Pancreas (tissue), 10 donors: ENCODE results near the gene ACBD7. TPM values are rescaled to one million over a fixed set of nuclear protein-coding genes. Genes with fewer than 3 reads are reported as not detected.

Experiments
- ATAC-seq, 4 donors: fragments of 200-7000 bp; cut with Tn5 transposase; one replicate each; pipeline versions ENCODE4 v1.8.0 to v1.9.1; 2020; ENCODE audit warnings: mild to moderate bottlenecking in 4 of 4, moderate library complexity in 4 of 4
- DNase-seq, 6 donors: peaks; one replicate each; pipeline ENCODE4 v3.0.0-alpha.2; 2020
- FAIRE-seq: peaks from 2 replicates; lab custom pipeline; 2012; peaks lifted over from hg19 to GRCh38; lab: Jason Lieb, UNC
- H3K27ac ChIP-seq, 4 donors: fragments of 200-600 bp; sonication (generic); 1 replicate in 3 of 4; 2 replicates in 1 of 4; pipeline versions ENCODE4 v1.5.0 to v1.8.0; 2020
- H3K27me3 ChIP-seq, 4 donors: fragments of 200-600 bp; one replicate each; pipeline ENCODE4 v1.8.0; 2021
- H3K36me3 ChIP-seq, 3 donors: fragments of 200-600 bp; sonication (generic) in 1 of 3; one replicate each; pipeline versions ENCODE4 v1.5.0 to v1.8.0; 2020 to 2021
- H3K4me1 ChIP-seq, 3 donors: fragments of 200-600 bp; one replicate each; pipeline ENCODE4 v1.8.0; 2021
- H3K4me3 ChIP-seq, 4 donors: fragments of 200-600 bp; sonication (generic) in 2 of 4; one replicate each; pipeline versions ENCODE4 v1.5.0 to v1.8.0; 2020 to 2021
- H3K9me3 ChIP-seq, 4 donors: fragments of 200-600 bp; one replicate each; pipeline ENCODE4 v1.8.0; 2021
- CTCF ChIP-seq, 4 donors: fragments of 200-600 bp; sonication (generic) in 3 of 4; IDR thresholded peaks; one replicate each; pipeline versions ENCODE4 v1.5.0 to v1.8.0; 2021; ENCODE audit warnings: antibody characterized with exemption in 4 of 4
- WGBS, 2 donors: extraction: QIAGEN DNeasy Blood & Tissue Kit; methylation state at CpG; one replicate each; pipeline ENCODE4 v1.1.7; 2013; 5-methylcytosine and 5-hydroxymethylcytosine counted together
- intact Hi-C, 3 donors: fragments of 100-400 bp; cut with DNase I; formaldehyde crosslinking; loops; one replicate each; pipeline versions ENCODE4 v1.11.1 to v1.14.2; 2022
- polyA plus RNA-seq, 2 donors: library from polyadenylated mRNA; stranded (reverse); fragments of 200-250 nt; gene quantifications; one replicate each; pipeline ENCODE4 v1.2.3, GENCODE V29; 2013
- total RNA-seq, 6 donors: library from RNA; stranded (reverse); fragmentation: NEBNext Ultra II Directional in 4 of 6; extraction: Animal tissue kit (Norgen Biotek cat#: 25700) in 4 of 6; gene quantifications; one replicate each; pipeline versions ENCODE4 v1.2.1 to v1.2.4, GENCODE V29; 2021 to 2023
- donor health status: healthy with polysubstance abuse.
- donor health status: DM: no; HTN: no; CAD: no; lungs with moderate emphysema.
- donor health status: DM: no; HTN: no; CAD: no.
- donor health status: control.
- donor health status: control.
- donor health status: Bipolar disorder and iron deficiency.
- donor health status: DM: yes; HTN: yes; CAD: no.
- donor health status: DM: no; HTN: no; CAD: no.
- donor health status: DM: no; HTN: no; CAD: no.
- donor health status: DM: yes; HTN: yes; CAD: no.

ACBD7 gene
- total and polyA plus RNA-seq, 8 donors, result 0.07 to 0.59 (median 0.29) TPM; not detected in 3

GRCh38 chr10:15045380-15045779 is 43.2 kb downstream of the ACBD7 start:
- Histone ChIP-seq H3K9me3 (no peaks in the 10 kb centered on the region), H3K4me1 (no peaks in the 10 kb centered on the region), H3K27ac (no peak overlapping the region), H3K36me3 (no peaks in the 10 kb centered on the region), H3K27me3 (no peaks in the 10 kb centered on the region), H3K4me3 (no peak overlapping the region)
- WGBS, 2 donors, result 86 to 93% methylated on average over 1 of the region's 1 CpG
- FAIRE-seq (no peak), DNase-seq (no peak), ATAC-seq (no peak)
- no peak for TF ChIP-seq CTCF (IDR thresholded peaks at IDR 0.05)
- intact Hi-C loops, result no loop called here

GRCh38 chr10:15043674-15044073 is 44.9 kb downstream of the ACBD7 start, which contains the start of gene OLAH:
TSS of gene OLAH (plus strand) at chr10:15043943. CDS start at chr10:15047289, 3,346 bp downstream.
- 88 to 89% methylated on average over 1 of the region's 1 CpG for WGBS, 2 donors
- Histone ChIP-seq H3K9me3 (no peaks in the 10 kb centered on the region), H3K27me3 (no peaks in the 10 kb centered on the region), H3K4me3 (no peak within 1 kb of the TSS), H3K27ac (no peak within 1 kb of the TSS), H3K4me1 (no peaks in the 10 kb centered on the region), H3K36me3 (no peaks in the 10 kb centered on the region)
- DNase-seq (no peak), FAIRE-seq (no peak), ATAC-seq (no peak)
- intact Hi-C loops, result no loop called here
- TF ChIP-seq CTCF (IDR thresholded peaks at IDR 0.05), result no peak

GRCh38 chr10:15038416-15038815 is 50.2 kb downstream of the ACBD7 start:
- Histone ChIP-seq H3K27me3 (no peaks in the 10 kb centered on the region), H3K9me3 (no peaks in the 10 kb centered on the region), H3K4me1 (no peaks in the 10 kb centered on the region), H3K4me3 (no peak overlapping the region), H3K27ac (no peak overlapping the region), H3K36me3 (no peaks in the 10 kb centered on the region)
- WGBS, 2 donors, result 75 to 85% methylated on average over 10 of the region's 10 CpGs
- intact Hi-C loops, result no loop called here
- no peak for ATAC-seq
- no peak for FAIRE-seq
- TF ChIP-seq CTCF (IDR thresholded peaks at IDR 0.05), result no peak
- DNase-seq, result no peak

- TF ChIP-seq CTCF (IDR thresholded peaks at IDR 0.05), result no peak
- no peak overlapping the region for H3K4me3 ChIP-seq
- WGBS, 2 donors, result 75 to 83% methylated on average over 4 of the region's 4 CpGs
- intact Hi-C loops, result no loop called here
- no peaks in the 10 kb centered on the region for H3K27me3 ChIP-seq
- FAIRE-seq, result no peak
- H3K36me3 ChIP-seq, result no peaks in the 10 kb centered on the region
- H3K4me1 ChIP-seq, result no peaks in the 10 kb centered on the region
- ATAC-seq, result no peak
- H3K9me3 ChIP-seq, result no peaks in the 10 kb centered on the region
- no peak for DNase-seq
- H3K27ac ChIP-seq, result no peak overlapping the region
Measured at GRCh38 chr10:15037691-15038090, 50.9 kb downstream of the ACBD7 start.

- Histone ChIP-seq H3K27ac (no peak overlapping the region), H3K4me3 (no peak overlapping the region), H3K27me3 (no peaks in the 10 kb centered on the region), H3K4me1 (no peaks in the 10 kb centered on the region), H3K9me3 (no peaks in the 10 kb centered on the region), H3K36me3 (no peaks in the 10 kb centered on the region)
- DNase-seq, result no peak
- TF ChIP-seq CTCF (IDR thresholded peaks at IDR 0.05), result no peak
- 73 to 75% methylated on average over 18 of the region's 18 CpGs for WGBS, 2 donors
- peak in 2 of 4 donors; percentile 54 to 56 for ATAC-seq
- no peak for FAIRE-seq
- intact Hi-C loops, result no loop called here
Measured at GRCh38 chr10:15035385-15036301, 52.9 kb downstream of the ACBD7 start.
